Measurements from ENCODE around the gene PTCD2.
"Not testable (repeated sequence)": the region's sequence is repeated elsewhere in the genome, so short reads cannot be mapped to it uniquely, and the experiment has no call there.

Gene PTCD2

GRCh38 chr5:72383280-72383679, 63.1 kb downstream of the PTCD2 start:
- peak; percentile 82 for DNase-seq

- DNase-seq = no peak
Observed at GRCh38 chr5:72383726-72384125, 63.6 kb downstream of the PTCD2 start.

- no peak for DNase-seq
Observed at GRCh38 chr5:72386639-72387038, 66.5 kb downstream of the PTCD2 start.

GRCh38 chr5:72387985-72388384, 67.8 kb downstream of the PTCD2 start:
- DNase-seq = peak; percentile 94

- no peak for DNase-seq
Observed at GRCh38 chr5:72388646-72389045, 68.5 kb downstream of the PTCD2 start.

- no peak for DNase-seq
Observed at GRCh38 chr5:72390836-72391235, 70.7 kb downstream of the PTCD2 start.

- no peak for DNase-seq
Observed at GRCh38 chr5:72392326-72392733, 72.2 kb downstream of the PTCD2 start.

GRCh38 chr5:72393052-72393451, 72.9 kb downstream of the PTCD2 start:
- DNase-seq = no peak

- no peak for DNase-seq
Observed at GRCh38 chr5:72394688-72395087, 74.5 kb downstream of the PTCD2 start.

GRCh38 chr5:72397836-72398235, 77.7 kb downstream of the PTCD2 start:
- DNase-seq = no peak

- no peak for DNase-seq
Observed at GRCh38 chr5:72400950-72401349, 80.8 kb downstream of the PTCD2 start.

- DNase-seq = peak; percentile 82
Observed at GRCh38 chr5:72402381-72402890, 82.3 kb downstream of the PTCD2 start.

GRCh38 chr5:72402959-72403628, 82.9 kb downstream of the PTCD2 start:
- DNase-seq = no peak

- DNase-seq = not testable (repeated sequence)
Observed at GRCh38 chr5:72404771-72405170, 84.6 kb downstream of the PTCD2 start.

GRCh38 chr5:72407078-72407477, 86.9 kb downstream of the PTCD2 start:
- DNase-seq = no peak

- DNase-seq = peak; percentile 59
Observed at GRCh38 chr5:72407541-72407940, 87.4 kb downstream of the PTCD2 start.

- DNase-seq = no peak
Observed at GRCh38 chr5:72408127-72408526, 88.0 kb downstream of the PTCD2 start.

- no peak for DNase-seq
Observed at GRCh38 chr5:72408603-72409002, 88.4 kb downstream of the PTCD2 start.

- DNase-seq = peak; percentile 59
Observed at GRCh38 chr5:72410688-72411295, 90.6 kb downstream of the PTCD2 start.

GRCh38 chr5:72412283-72413055, 92.3 kb downstream of the PTCD2 start:
- DNase-seq = peak; percentile 87

GRCh38 chr5:72415616-72416325, 95.6 kb downstream of the PTCD2 start:
- no peak for DNase-seq

- no peak for DNase-seq
Observed at GRCh38 chr5:72417333-72418062, 97.3 kb downstream of the PTCD2 start.

Measured in fibroblast of skin of back (primary cell).